ENCODE results near the gene ADAMTS18. TPM values are rescaled to one million over a fixed set of nuclear protein-coding genes. Genes with fewer than 3 reads are reported as not detected.
"Not testable (repeated sequence)": the region's sequence is repeated elsewhere in the genome, so short reads cannot be mapped to it uniquely, and the experiment has no call there.

ADAMTS18 gene
- total RNA-seq, 2 donors from 2014 or later: 0.79 to 1.0 TPM

GRCh38 chr16:77298418-77299360, 136.1 kb downstream of the ADAMTS18 start:
- intact Hi-C loops (cut with DNase I): no loop called here
- no peak for DNase-seq (ENCODE audit: low spot score)

GRCh38 chr16:77297996-77298395, 136.8 kb downstream of the ADAMTS18 start:
- DNase-seq (ENCODE audit: low spot score): no peak

GRCh38 chr16:77295896-77296295, 138.9 kb downstream of the ADAMTS18 start:
- DNase-seq (ENCODE audit: low spot score): no peak
- intact Hi-C loops (cut with DNase I): no loop called here

More at GRCh38 chr16:77297996-77298395, 136.8 kb downstream of the ADAMTS18 start:
- intact Hi-C loops (cut with DNase I): no loop called here

GRCh38 chr16:77290451-77291115, 144.3 kb downstream of the ADAMTS18 start:
- intact Hi-C loops (cut with DNase I): no loop called here
- no peak for DNase-seq (ENCODE audit: low spot score)

GRCh38 chr16:77289331-77289809, 145.5 kb downstream of the ADAMTS18 start:
- intact Hi-C loops (cut with DNase I): no loop called here
- no peak for DNase-seq (ENCODE audit: low spot score)

GRCh38 chr16:77288222-77288621, 146.6 kb downstream of the ADAMTS18 start:
- intact Hi-C loops (cut with DNase I): no loop called here

GRCh38 chr16:77285676-77286075, 149.2 kb downstream of the ADAMTS18 start:
- intact Hi-C loops (cut with DNase I): no loop called here
- DNase-seq (ENCODE audit: low spot score): no peak

More at GRCh38 chr16:77288222-77288621, 146.6 kb downstream of the ADAMTS18 start:
- no peak for DNase-seq (ENCODE audit: low spot score)

- intact Hi-C loops (cut with DNase I): no loop called here
- no peak for DNase-seq (ENCODE audit: low spot score)
These were observed 152.5 kb downstream of the ADAMTS18 start for GRCh38 chr16:77282345-77282744.

GRCh38 chr16:77279316-77279715, 155.5 kb downstream of the ADAMTS18 start:
- intact Hi-C loops (cut with DNase I); DNase-seq (ENCODE audit: low spot score): not testable (repeated sequence)

- intact Hi-C loops (cut with DNase I): no loop called here
- no peak for DNase-seq (ENCODE audit: low spot score)
These were observed 157.3 kb downstream of the ADAMTS18 start for GRCh38 chr16:77277571-77277970.

GRCh38 chr16:77277141-77277540, 157.7 kb downstream of the ADAMTS18 start:
- DNase-seq (ENCODE audit: low spot score): no peak
- intact Hi-C loops (cut with DNase I): no loop called here

- DNase-seq (ENCODE audit: low spot score): no peak
- intact Hi-C loops (cut with DNase I): no loop called here
These were observed 158.2 kb downstream of the ADAMTS18 start for GRCh38 chr16:77276661-77277060.

GRCh38 chr16:77275303-77275702, 159.5 kb downstream of the ADAMTS18 start:
- DNase-seq (ENCODE audit: low spot score); intact Hi-C loops (cut with DNase I): not testable (repeated sequence)

- DNase-seq (ENCODE audit: low spot score): no peak
- intact Hi-C loops (cut with DNase I): no loop called here
These were observed 161.0 kb downstream of the ADAMTS18 start for GRCh38 chr16:77273815-77274214.

- intact Hi-C loops (cut with DNase I): no loop called here
- DNase-seq (ENCODE audit: low spot score): no peak
These were observed 163.1 kb downstream of the ADAMTS18 start for GRCh38 chr16:77271532-77272426.

GRCh38 chr16:77266185-77266584, 168.6 kb downstream of the ADAMTS18 start:
- intact Hi-C loops (cut with DNase I); DNase-seq (ENCODE audit: low spot score): not testable (repeated sequence)

GRCh38 chr16:77262971-77263370, 171.9 kb downstream of the ADAMTS18 start:
- intact Hi-C loops (cut with DNase I): no loop called here
- DNase-seq (ENCODE audit: low spot score): no peak

- no peak for DNase-seq (ENCODE audit: low spot score)
- intact Hi-C loops (cut with DNase I): no loop called here
These were observed 184.4 kb downstream of the ADAMTS18 start for GRCh38 chr16:77250400-77250799.

GRCh38 chr16:77246150-77246549, 188.7 kb downstream of the ADAMTS18 start:
- intact Hi-C loops (cut with DNase I): no loop called here
- no peak for DNase-seq (ENCODE audit: low spot score)

Data from posterior vena cava (tissue), 2 donors.